ENCODE measurements around the gene CDC42BPG. TPM values are rescaled to one million over a fixed set of nuclear protein-coding genes. Genes with fewer than 3 reads are reported as not detected.

The CDC42BPG gene
- total and polyA plus RNA-seq, 3 donors from 2014 or later, result 5.3 to 9.2 (median 7.6) TPM

- Histone ChIP-seq H3K27ac (no peak overlapping the region), H3K4me3 (no peak overlapping the region), H3K27me3 (no peaks in the 10 kb centered on the region), H3K4me1 (peaks cover 6% of the 10 kb centered on the region), H3K9me3 (no peaks in the 10 kb centered on the region), H3K36me3 (ENCODE audit: low read depth, missing control alignments) (no peaks in the 10 kb centered on the region)
- DNase-seq, result no peak
- intact Hi-C loops (cut with DNase I; ENCODE audit: low total_unique reads), result loop anchor here (10.0 kb wide), 1 partner anchor 172 kb away; the partner anchor contains the start of gene ARL2
- TF ChIP-seq POLR2A (IDR thresholded peaks at IDR 0.05) (no peak), CTCF (IDR thresholded peaks at IDR 0.05) (no peak)
- 72 to 76% methylated on average over 12 to 19 of the region's 19 CpGs for WGBS, 2 donors
These were observed 1.4 kb downstream of the CDC42BPG start for GRCh38 chr11:64842851-64843685.

GRCh38 chr11:64842366-64842759 lies 2.1 kb downstream of the CDC42BPG start:
- Histone ChIP-seq H3K4me3 (no peak overlapping the region), H3K27me3 (no peaks in the 10 kb centered on the region), H3K4me1 (peaks cover 4% of the 10 kb centered on the region), H3K27ac (no peak overlapping the region), H3K9me3 (no peaks in the 10 kb centered on the region), H3K36me3 (ENCODE audit: low read depth, missing control alignments) (no peaks in the 10 kb centered on the region)
- no peak for DNase-seq
- TF ChIP-seq POLR2A (IDR thresholded peaks at IDR 0.05) (no peak), CTCF (IDR thresholded peaks at IDR 0.05) (no peak)
- WGBS, 2 donors, result 70 to 84% methylated on average over 4 to 5 of the region's 6 CpGs
- intact Hi-C loops (cut with DNase I; ENCODE audit: low total_unique reads), result loop anchor here (10.0 kb wide), 1 partner anchor 172 kb away; the partner anchor contains the start of gene ARL2

GRCh38 chr11:64841592-64842365 lies 2.7 kb downstream of the CDC42BPG start:
- Histone ChIP-seq H3K27me3 (no peaks in the 10 kb centered on the region), H3K27ac (no peak overlapping the region), H3K36me3 (ENCODE audit: low read depth, missing control alignments) (no peaks in the 10 kb centered on the region), H3K4me1 (no peaks in the 10 kb centered on the region), H3K9me3 (no peaks in the 10 kb centered on the region), H3K4me3 (no peak overlapping the region)
- 88 to 95% methylated on average over 10 to 15 of the region's 15 CpGs for WGBS, 2 donors
- DNase-seq, result no peak
- TF ChIP-seq CTCF (IDR thresholded peaks at IDR 0.05) (no peak), POLR2A (IDR thresholded peaks at IDR 0.05) (no peak)
- intact Hi-C loops (cut with DNase I; ENCODE audit: low total_unique reads), result loop anchor here (10.0 kb wide), 1 partner anchor 173 kb away; the partner anchor contains the start of gene ARL2

GRCh38 chr11:64839887-64840782 lies 4.3 kb downstream of the CDC42BPG start:
- H3K27ac ChIP-seq, result no peak overlapping the region
- no peak overlapping the region for H3K4me3 ChIP-seq
- H3K36me3 ChIP-seq (ENCODE audit: low read depth, missing control alignments), result no peaks in the 10 kb centered on the region
- H3K4me1 ChIP-seq, result no peaks in the 10 kb centered on the region
- TF ChIP-seq POLR2A (IDR thresholded peaks at IDR 0.05), result no peak
- TF ChIP-seq CTCF (IDR thresholded peaks at IDR 0.05), result no peak
- WGBS, 2 donors, result 91 to 95% methylated on average over 21 to 24 of the region's 24 CpGs
- intact Hi-C loops (cut with DNase I; ENCODE audit: low total_unique reads), result loop anchor here (10.0 kb wide), 1 partner anchor 175 kb away; the partner anchor contains the start of gene ARL2
- no peaks in the 10 kb centered on the region for H3K27me3 ChIP-seq
- H3K9me3 ChIP-seq, result no peaks in the 10 kb centered on the region
- no peak for DNase-seq
